Panc1 (cell line): Measurements from ENCODE around the gene ZNF189.

ENCODE experiments used
- TCF7L2 ChIP-seq: IDR thresholded peaks from 2 replicates; pipeline ENCODE4 v1.6.1; 2011; ENCODE audit warnings: mild to moderate bottlenecking, low read depth, low read length, inconsistent platforms
- TF ChIP-seq, protein P1 (sequence below): fragments of 450-650 bp; IDR thresholded peaks from 2 replicates; pipeline ENCODE4 v1.5.1; 2017; ENCODE audit warnings: mild to moderate bottlenecking
- TF ChIP-seq, protein P2 (sequence below), 2 experiments: IDR thresholded peaks; 2 replicates each; pipeline ENCODE4 v1.6.1; 2011 to 2012; ENCODE audit warnings: low read depth in 2 of 2, control low read depth in 1 of 2, low read length in 1 of 2, mild to moderate bottlenecking in 1 of 2, moderate library complexity in 1 of 2; ENCODE audit not compliant: insufficient read depth in 1 of 2

DNA sequence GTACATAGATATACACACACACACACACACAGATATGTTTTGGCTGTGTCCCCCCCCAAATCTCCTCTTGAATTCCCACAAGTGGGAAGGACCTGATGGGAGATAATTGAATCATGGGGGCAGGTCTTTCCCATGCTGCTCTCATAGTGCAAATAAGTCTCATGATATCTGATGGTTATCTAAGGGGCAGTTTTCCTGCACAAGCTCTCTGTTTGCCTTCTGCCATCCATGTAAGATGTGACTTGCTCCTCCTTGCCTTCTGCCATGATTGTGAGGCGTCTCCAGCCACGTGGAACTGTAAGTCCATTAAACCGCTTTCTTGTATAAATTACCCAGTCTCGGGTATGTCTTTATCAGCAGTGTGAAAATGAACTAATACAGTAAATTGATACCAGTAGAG lies 52.8 kb downstream of the ZNF189 start:
- TF ChIP-seq, protein P1, sequence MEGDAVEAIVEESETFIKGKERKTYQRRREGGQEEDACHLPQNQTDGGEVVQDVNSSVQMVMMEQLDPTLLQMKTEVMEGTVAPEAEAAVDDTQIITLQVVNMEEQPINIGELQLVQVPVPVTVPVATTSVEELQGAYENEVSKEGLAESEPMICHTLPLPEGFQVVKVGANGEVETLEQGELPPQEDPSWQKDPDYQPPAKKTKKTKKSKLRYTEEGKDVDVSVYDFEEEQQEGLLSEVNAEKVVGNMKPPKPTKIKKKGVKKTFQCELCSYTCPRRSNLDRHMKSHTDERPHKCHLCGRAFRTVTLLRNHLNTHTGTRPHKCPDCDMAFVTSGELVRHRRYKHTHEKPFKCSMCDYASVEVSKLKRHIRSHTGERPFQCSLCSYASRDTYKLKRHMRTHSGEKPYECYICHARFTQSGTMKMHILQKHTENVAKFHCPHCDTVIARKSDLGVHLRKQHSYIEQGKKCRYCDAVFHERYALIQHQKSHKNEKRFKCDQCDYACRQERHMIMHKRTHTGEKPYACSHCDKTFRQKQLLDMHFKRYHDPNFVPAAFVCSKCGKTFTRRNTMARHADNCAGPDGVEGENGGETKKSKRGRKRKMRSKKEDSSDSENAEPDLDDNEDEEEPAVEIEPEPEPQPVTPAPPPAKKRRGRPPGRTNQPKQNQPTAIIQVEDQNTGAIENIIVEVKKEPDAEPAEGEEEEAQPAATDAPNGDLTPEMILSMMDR: no peak
- TF ChIP-seq TCF7L2: no peak
- TF ChIP-seq, protein P2, sequence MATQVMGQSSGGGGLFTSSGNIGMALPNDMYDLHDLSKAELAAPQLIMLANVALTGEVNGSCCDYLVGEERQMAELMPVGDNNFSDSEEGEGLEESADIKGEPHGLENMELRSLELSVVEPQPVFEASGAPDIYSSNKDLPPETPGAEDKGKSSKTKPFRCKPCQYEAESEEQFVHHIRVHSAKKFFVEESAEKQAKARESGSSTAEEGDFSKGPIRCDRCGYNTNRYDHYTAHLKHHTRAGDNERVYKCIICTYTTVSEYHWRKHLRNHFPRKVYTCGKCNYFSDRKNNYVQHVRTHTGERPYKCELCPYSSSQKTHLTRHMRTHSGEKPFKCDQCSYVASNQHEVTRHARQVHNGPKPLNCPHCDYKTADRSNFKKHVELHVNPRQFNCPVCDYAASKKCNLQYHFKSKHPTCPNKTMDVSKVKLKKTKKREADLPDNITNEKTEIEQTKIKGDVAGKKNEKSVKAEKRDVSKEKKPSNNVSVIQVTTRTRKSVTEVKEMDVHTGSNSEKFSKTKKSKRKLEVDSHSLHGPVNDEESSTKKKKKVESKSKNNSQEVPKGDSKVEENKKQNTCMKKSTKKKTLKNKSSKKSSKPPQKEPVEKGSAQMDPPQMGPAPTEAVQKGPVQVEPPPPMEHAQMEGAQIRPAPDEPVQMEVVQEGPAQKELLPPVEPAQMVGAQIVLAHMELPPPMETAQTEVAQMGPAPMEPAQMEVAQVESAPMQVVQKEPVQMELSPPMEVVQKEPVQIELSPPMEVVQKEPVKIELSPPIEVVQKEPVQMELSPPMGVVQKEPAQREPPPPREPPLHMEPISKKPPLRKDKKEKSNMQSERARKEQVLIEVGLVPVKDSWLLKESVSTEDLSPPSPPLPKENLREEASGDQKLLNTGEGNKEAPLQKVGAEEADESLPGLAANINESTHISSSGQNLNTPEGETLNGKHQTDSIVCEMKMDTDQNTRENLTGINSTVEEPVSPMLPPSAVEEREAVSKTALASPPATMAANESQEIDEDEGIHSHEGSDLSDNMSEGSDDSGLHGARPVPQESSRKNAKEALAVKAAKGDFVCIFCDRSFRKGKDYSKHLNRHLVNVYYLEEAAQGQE (IDR thresholded peaks at IDR 0.05; ENCODE audit: insufficient read depth in 1 of 2, low read depth in 2 of 2, low read length in 1 of 2): no peak
